Adrenal gland (tissue), 12 donors: ENCODE measurements around the gene ZC3H8. TPM values are rescaled to one million over a fixed set of nuclear protein-coding genes. Genes with fewer than 3 reads are reported as not detected.

Experiments used
- DNase-seq, 7 donors: peaks; one replicate each; pipeline ENCODE4 v3.0.0-alpha.2; 2019 to 2020
- H3K27ac ChIP-seq, 5 donors: fragments of 200-600 bp; sonication (generic) in 4 of 5; 1 replicate in 3 of 5; 2 replicates in 2 of 5; pipeline versions ENCODE4 v1.5.1 to v1.8.0; 2016 to 2020; ENCODE audit warnings: mild to moderate bottlenecking in 1 of 5
- H3K27me3 ChIP-seq: fragments of 200-600 bp; 2 replicates; pipeline ENCODE4 v1.8.0; 2021
- H3K36me3 ChIP-seq, 2 donors: fragments of 200-600 bp; replicated peaks in 1 of 2; 1 replicate in 1 of 2; 2 replicates in 1 of 2; pipeline versions ENCODE4 v1.5.1 to v1.8.0; 2018 to 2022
- H3K4me1 ChIP-seq, 2 donors: fragments of 200-600 bp; replicated peaks in 1 of 2; 1 replicate in 1 of 2; 2 replicates in 1 of 2; pipeline versions ENCODE4 v1.5.1 to v1.8.0; 2018 to 2021
- H3K4me3 ChIP-seq, 4 donors: fragments of 200-600 bp; sonication (generic) in 3 of 4; one replicate each; pipeline ENCODE4 v1.5.1; 2016 to 2018
- H3K9me3 ChIP-seq, 3 donors: fragments of 200-600 bp; sonication (generic) in 1 of 3; replicated peaks in 1 of 3; 1 replicate in 2 of 3; 2 replicates in 1 of 3; pipeline versions ENCODE4 v1.5.1 to v1.8.0; 2016 to 2021
- CTCF ChIP-seq, 6 experiments: fragments of 450-650 bp in 4 of 6; fragments of 200-600 bp in 2 of 6; sonication (generic) in 1 of 6; IDR thresholded peaks; 1 replicate in 5 of 6; 2 replicates in 1 of 6; pipeline versions ENCODE4 v1.5.1 to v1.8.0; 2016 to 2021; ENCODE audit warnings: antibody characterized with exemption in 6 of 6, mild to moderate bottlenecking in 2 of 6, moderate library complexity in 1 of 6
- POLR2A ChIP-seq, 2 donors: fragments of 450-650 bp; IDR thresholded peaks; one replicate each; pipeline ENCODE4 v1.6.1; 2017; ENCODE audit warnings: antibody characterized with exemption in 2 of 2, mild to moderate bottlenecking in 2 of 2, moderate library complexity in 1 of 2
- WGBS, 4 donors: extraction: QIAGEN DNeasy Blood & Tissue Kit in 2 of 4; methylation state at CpG; one replicate each; pipeline versions ENCODE4 v1.1.5 to v1.1.7; 2013 to 2017; 5-methylcytosine and 5-hydroxymethylcytosine counted together
- intact Hi-C, 2 donors: fragments of 100-400 bp; cut with DNase I; formaldehyde crosslinking; loops; one replicate each; pipeline versions ENCODE4 v1.14.1 to v1.15.0; 2022 to 2023
- polyA plus RNA-seq, 3 donors: library from polyadenylated mRNA; stranded (reverse); fragments of 200-250 nt in 2 of 3; fragments of 350-450 nt in 1 of 3; fragmentation: Illumina TruSeq in 1 of 3; extraction: RNeasy Lipid Tissue Mini Kit (QIAGEN cat#74804) in 1 of 3; gene quantifications; one replicate each; pipeline ENCODE4 v1.2.3, GENCODE V29; 2013 to 2014
- total RNA-seq, 9 donors: library from RNA; depleted of rRNA in 4 of 9; stranded (reverse); fragments of >200 nt in 4 of 9; fragments of 120-200 nt in 1 of 9; fragmentation: NEBNext Ultra II Directional in 1 of 9; extraction: Animal tissue kit (Norgen Biotek cat#: 25700) in 1 of 9; gene quantifications; one replicate each; pipeline versions ENCODE4 v1.1.0 to v1.2.4, GENCODE V29; 2013 to 2023
- donor health status: healthy with polysubstance abuse.
- donor health status: Bipolar disorder and iron deficiency.
- donor health status: DM: yes; HTN: yes; CAD: no.
- donor health status: DM: no; HTN: no; CAD: no.
- donor health status: DM: no; HTN: no; CAD: no.
- donor health status: DM: yes; HTN: yes; CAD: no.

The ZC3H8 gene
- total and polyA plus RNA-seq, 12 donors = 0.85 to 17.4 (median 7.6) TPM

GRCh38 chr2:112175958-112176573, 78.8 kb downstream of the ZC3H8 start:
- intact Hi-C loops = no loop called here
- no peak overlapping the region for H3K4me3 ChIP-seq
- no peak for TF ChIP-seq CTCF (IDR thresholded peaks at IDR 0.05)
- no peak for TF ChIP-seq POLR2A (IDR thresholded peaks at IDR 0.05)
- no peaks in the 10 kb centered on the region for H3K4me1 ChIP-seq
- H3K27me3 ChIP-seq = peaks cover 4% of the 10 kb centered on the region
- DNase-seq = no peak
- no peaks in the 10 kb centered on the region for H3K9me3 ChIP-seq
- no peak overlapping the region for H3K27ac ChIP-seq
- no peaks in the 10 kb centered on the region for H3K36me3 ChIP-seq
- 96 to 98% (median 97%) methylated on average over 7 of the region's 7 CpGs for WGBS, 4 donors

- H3K27ac ChIP-seq = no peak overlapping the region
- intact Hi-C loops = no loop called here
- no peak overlapping the region for H3K4me3 ChIP-seq
- no peaks in the 10 kb centered on the region for H3K9me3 ChIP-seq
- H3K27me3 ChIP-seq = peaks cover 4% of the 10 kb centered on the region
- H3K36me3 ChIP-seq = no peaks in the 10 kb centered on the region
- no peaks in the 10 kb centered on the region for H3K4me1 ChIP-seq
- WGBS, 4 donors = 86 to 91% (median 90%) methylated on average over 3 of the region's 3 CpGs
- DNase-seq = no peak
- TF ChIP-seq CTCF (IDR thresholded peaks at IDR 0.05) = no peak
- no peak for TF ChIP-seq POLR2A (IDR thresholded peaks at IDR 0.05)
These were observed 79.5 kb downstream of the ZC3H8 start for GRCh38 chr2:112175333-112175732.

GRCh38 chr2:112174383-112174782, 80.5 kb downstream of the ZC3H8 start:
- no peaks in the 10 kb centered on the region for H3K4me1 ChIP-seq
- intact Hi-C loops = no loop called here
- no peaks in the 10 kb centered on the region for H3K9me3 ChIP-seq
- 79 to 86% (median 83%) methylated on average over 4 of the region's 4 CpGs for WGBS, 4 donors
- H3K4me3 ChIP-seq = no peak overlapping the region
- no peak overlapping the region for H3K27ac ChIP-seq
- H3K27me3 ChIP-seq = peaks cover 2% of the 10 kb centered on the region
- DNase-seq = no peak
- no peak for TF ChIP-seq CTCF (IDR thresholded peaks at IDR 0.05)
- no peak for TF ChIP-seq POLR2A (IDR thresholded peaks at IDR 0.05)
- no peaks in the 10 kb centered on the region for H3K36me3 ChIP-seq

- 89 to 91% (median 90%) methylated on average over 11 of the region's 11 CpGs for WGBS, 4 donors
- DNase-seq = no peak
- intact Hi-C loops = no loop called here
- no peaks in the 10 kb centered on the region for H3K4me1 ChIP-seq
- H3K4me3 ChIP-seq = no peak overlapping the region
- H3K9me3 ChIP-seq = no peaks in the 10 kb centered on the region
- H3K27ac ChIP-seq = no peak overlapping the region
- TF ChIP-seq CTCF (IDR thresholded peaks at IDR 0.05) (no peak), POLR2A (IDR thresholded peaks at IDR 0.05) (no peak)
- H3K36me3 ChIP-seq = no peaks in the 10 kb centered on the region
- H3K27me3 ChIP-seq = no peaks in the 10 kb centered on the region
These were observed 81.1 kb downstream of the ZC3H8 start for GRCh38 chr2:112173646-112174319.
